CD4-positive, alpha-beta memory T cell (primary cell): ENCODE results near the gene ZNF202. TPM values are rescaled to one million over a fixed set of nuclear protein-coding genes. Genes with fewer than 3 reads are reported as not detected.

ENCODE experiments used
- CTCF ChIA-PET: fragments of 350-600 bp; sonication (Branson Sonifier 250); formaldehyde crosslinking; loops from one replicate; lab custom pipeline; 2021; ENCODE audit warnings: inconsistent platforms; ENCODE audit not compliant: partially characterized antibody; lab: Charles Lee
- POLR2A ChIA-PET: fragments of 350-600 bp; sonication (Branson Sonifier 250); formaldehyde crosslinking; loops from one replicate; lab custom pipeline; 2021; ENCODE audit not compliant: partially characterized antibody; lab: Charles Lee
- DNase-seq, 5 donors: peaks; one replicate each; pipeline versions ENCODE4 v3.0.0 to v3.0.0-alpha.2; 2020 to 2022; ENCODE audit warnings: mixed read lengths in 1 of 5
- H3K27ac ChIP-seq: one replicate; pipeline ENCODE4 v1.7.0; 2013; ENCODE audit warnings: low read depth, low read length
- H3K27me3 ChIP-seq: 2 replicates; pipeline ENCODE4 v1.7.0; 2013; ENCODE audit warnings: mild to moderate bottlenecking, low read length, moderate library complexity; ENCODE audit not compliant: insufficient read depth
- H3K36me3 ChIP-seq: 2 replicates; pipeline ENCODE4 v1.7.0; 2013; ENCODE audit warnings: mild to moderate bottlenecking, low read length, moderate library complexity; ENCODE audit not compliant: insufficient read depth
- H3K4me1 ChIP-seq: 2 replicates; pipeline ENCODE4 v1.7.0; 2013; ENCODE audit warnings: mild to moderate bottlenecking, low read length, moderate library complexity; ENCODE audit not compliant: insufficient read depth
- H3K4me3 ChIP-seq, 2 donors: one replicate each; pipeline ENCODE4 v1.7.0; 2013; ENCODE audit warnings: low read length in 2 of 2, mild to moderate bottlenecking in 1 of 2
- H3K9me3 ChIP-seq, 2 donors: one replicate each; pipeline ENCODE4 v1.7.0; 2013; ENCODE audit warnings: low read length in 2 of 2, control low read depth in 1 of 2; ENCODE audit not compliant: control insufficient read depth in 1 of 2
- H3K27ac Mint-ChIP-seq, 7 donors: one replicate each; pipeline ENCODE4 v1.8.0; 2020 to 2021; ENCODE audit warnings: mixed read lengths in 7 of 7, mild to moderate bottlenecking in 6 of 7, inconsistent platforms in 3 of 7, moderate library complexity in 3 of 7
- H3K27me3 Mint-ChIP-seq, 2 donors: one replicate each; pipeline ENCODE4 v1.8.0; 2020 to 2021; ENCODE audit warnings: mixed read lengths in 2 of 2
- H3K36me3 Mint-ChIP-seq, 2 donors: one replicate each; pipeline ENCODE4 v1.8.0; 2020 to 2021; ENCODE audit warnings: mixed read lengths in 2 of 2, inconsistent platforms in 1 of 2, mild to moderate bottlenecking in 1 of 2
- H3K4me1 Mint-ChIP-seq, 4 donors: one replicate each; pipeline ENCODE4 v1.8.0; 2020 to 2021; ENCODE audit warnings: mixed read lengths in 4 of 4, mild to moderate bottlenecking in 1 of 4
- H3K4me3 Mint-ChIP-seq, 8 donors: one replicate each; pipeline ENCODE4 v1.8.0; 2020 to 2021; ENCODE audit warnings: mixed read lengths in 8 of 8, mild to moderate bottlenecking in 7 of 8, moderate library complexity in 6 of 8, inconsistent platforms in 3 of 8
- H3K9me3 Mint-ChIP-seq, 8 donors: one replicate each; pipeline ENCODE4 v1.8.0; 2020 to 2021; ENCODE audit warnings: mixed read lengths in 8 of 8, mild to moderate bottlenecking in 5 of 8, inconsistent platforms in 3 of 8, moderate library complexity in 1 of 8
- intact Hi-C: fragments of 100-400 bp; cut with micrococcal nuclease; formaldehyde crosslinking; loops from one replicate; pipeline ENCODE4 v1.15.1; 2023
- polyA plus RNA-seq, 2 donors: library from polyadenylated mRNA; unstranded; fragments of 300-500 nt; fragmentation: Illumina TruSeq; gene quantifications; one replicate each; pipeline ENCODE4 v1.2.3, GENCODE V29; 2021
- total RNA-seq, 2 experiments: library from RNA; stranded (reverse); gene quantifications; one replicate each; pipeline ENCODE4 v1.2.3, GENCODE V29; 2021

Gene ZNF202
- total and polyA plus RNA-seq, 4 experiments from 2014 or later, result 1.9 to 21.6 (median 13.0) TPM

DNA sequence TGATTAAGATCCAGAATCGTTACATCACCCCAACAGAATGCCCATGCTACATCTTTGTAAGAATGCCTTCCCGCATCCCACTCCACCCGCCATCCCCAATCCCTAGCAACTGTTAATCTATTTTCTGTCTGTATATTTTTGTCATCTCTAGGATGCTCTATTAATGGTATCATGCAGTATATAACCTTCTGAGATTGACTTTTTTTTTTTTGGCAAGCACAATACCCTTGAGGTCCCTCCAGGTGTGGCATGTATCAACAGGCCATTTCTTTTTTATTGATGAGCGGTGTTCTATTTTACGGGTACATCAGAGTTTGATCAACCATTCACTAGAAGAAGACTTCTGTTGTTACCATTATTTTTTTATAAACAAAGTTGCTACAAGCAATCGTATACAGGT lies 56.9 kb downstream of the ZNF202 start:
- peaks cover 9 to 12% of the 10 kb centered on the region in 2 donors for H3K27me3 Mint-ChIP-seq
- peaks cover 6 to 9% (median 8%) of the 10 kb centered on the region in 4 donors for H3K4me1 Mint-ChIP-seq
- Histone ChIP-seq H3K27me3 (peaks cover 5% of the 10 kb centered on the region), H3K36me3 (no peaks in the 10 kb centered on the region), H3K4me3 (no peak overlapping the region), H3K27ac (no peak overlapping the region), H3K4me1 (peaks cover 5% of the 10 kb centered on the region), H3K9me3 (no peaks in the 10 kb centered on the region)
- POLR2A ChIA-PET, result no interaction called here
- no peaks in the 10 kb centered on the region for H3K36me3 Mint-ChIP-seq
- H3K9me3 Mint-ChIP-seq, result no peaks in the 10 kb centered on the region
- no peak for DNase-seq
- intact Hi-C loops, result no loop called here
- H3K27ac Mint-ChIP-seq, result peak overlapping the region in 1 of 7 donors; percentile 7
- no peak overlapping the region for H3K4me3 Mint-ChIP-seq
- CTCF ChIA-PET, result interaction anchor here (2.6 kb wide), 1 partner anchor 27 kb away, joined by 9 read pairs; no protein-coding TSS in a partner anchor

DNA sequence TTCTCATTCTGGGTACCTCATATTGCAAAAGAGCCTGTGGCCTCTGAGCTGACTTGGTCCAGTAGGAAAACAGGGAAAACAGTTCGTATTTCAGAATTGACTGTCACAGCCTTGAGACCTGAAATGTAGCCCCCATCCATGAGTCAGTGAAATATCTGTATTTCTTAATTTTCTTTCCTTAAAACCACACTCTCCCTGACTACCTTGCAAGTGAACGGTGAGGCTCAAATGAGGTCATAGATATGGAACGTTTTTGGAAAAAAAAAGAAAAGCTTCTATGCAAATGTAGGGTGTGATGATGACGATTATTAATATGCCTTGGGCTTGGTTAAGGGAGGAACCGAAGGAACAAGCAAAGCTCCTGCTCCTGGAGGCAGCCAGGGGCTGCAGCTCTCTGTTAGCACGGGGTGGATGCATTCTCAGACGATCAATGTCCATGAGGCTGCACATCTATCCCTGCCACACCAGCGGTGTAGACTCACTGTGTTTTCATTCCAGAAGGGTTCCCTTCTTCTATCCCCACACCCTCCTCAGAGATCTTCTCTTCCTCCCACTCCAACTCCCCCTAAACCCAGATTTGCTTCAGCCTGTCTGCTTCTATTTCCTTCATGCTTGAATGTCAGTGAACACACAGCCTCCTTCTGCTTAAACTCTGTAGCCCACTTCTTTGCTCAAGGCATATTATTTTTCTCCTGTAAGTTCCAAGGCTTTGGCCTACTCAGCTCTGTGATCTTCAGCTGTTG lies 57.9 kb downstream of the ZNF202 start:
- Mint-ChIP-seq H3K4me1 (peaks cover 6 to 9% (median 8%) of the 10 kb centered on the region in 4 donors), H3K36me3 (no peaks in the 10 kb centered on the region), H3K27ac (peak overlapping the region in 1 of 7 donors; percentile 25), H3K4me3 (no peak overlapping the region), H3K9me3 (no peaks in the 10 kb centered on the region), H3K27me3 (peaks cover 6 to 9% of the 10 kb centered on the region in 2 donors)
- ChIA-PET CTCF (no interaction called here), POLR2A (no interaction called here)
- H3K4me1 ChIP-seq, result peaks cover 5% of the 10 kb centered on the region
- no peak overlapping the region for H3K27ac ChIP-seq
- intact Hi-C loops, result no loop called here
- H3K27me3 ChIP-seq, result no peaks in the 10 kb centered on the region
- H3K36me3 ChIP-seq, result no peaks in the 10 kb centered on the region
- no peak overlapping the region for H3K4me3 ChIP-seq
- DNase-seq, result no peak
- H3K9me3 ChIP-seq, result no peaks in the 10 kb centered on the region

DNA sequence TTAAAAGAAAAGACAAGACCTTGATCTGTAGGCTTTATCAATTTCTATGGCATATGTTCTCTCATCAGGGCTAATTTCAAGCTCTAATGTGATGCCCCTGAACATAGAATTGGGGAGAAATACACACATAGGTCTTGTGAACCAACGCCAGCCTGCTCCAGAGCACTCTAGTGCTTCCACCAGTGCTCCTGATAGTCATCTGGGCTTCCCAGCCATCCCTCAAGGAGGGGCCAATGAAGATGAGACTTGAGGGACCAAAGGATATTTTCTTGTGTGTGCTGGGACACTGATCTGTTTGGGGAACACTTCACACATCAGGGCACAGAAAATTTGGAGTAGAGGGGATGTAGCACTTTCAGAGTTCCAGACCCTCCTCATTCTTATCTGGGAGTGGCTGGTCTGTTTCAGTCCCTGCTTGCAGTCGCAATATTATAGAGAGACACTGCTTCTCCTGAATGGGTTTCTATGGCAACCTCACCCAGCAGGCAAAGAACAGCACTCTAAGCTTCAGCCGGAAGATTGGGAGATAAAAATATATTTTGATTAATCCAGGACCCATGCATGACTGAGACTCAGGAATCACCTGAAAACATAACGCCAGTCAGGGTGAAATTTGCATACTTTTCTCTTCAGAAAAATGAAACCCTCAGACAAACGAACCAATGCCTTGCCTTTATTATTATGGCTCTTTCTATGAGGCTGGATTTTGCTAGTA lies 58.6 kb downstream of the ZNF202 start:
- no peaks in the 10 kb centered on the region for H3K36me3 ChIP-seq
- no peak for DNase-seq
- no peak overlapping the region for H3K27ac ChIP-seq
- H3K9me3 ChIP-seq, result no peaks in the 10 kb centered on the region
- CTCF ChIA-PET, result no interaction called here
- no peaks in the 10 kb centered on the region for H3K27me3 ChIP-seq
- intact Hi-C loops, result no loop called here
- H3K27ac Mint-ChIP-seq, result no peak overlapping the region
- H3K4me1 ChIP-seq, result peaks cover 5% of the 10 kb centered on the region
- peaks cover 6 to 9% (median 8%) of the 10 kb centered on the region in 4 donors for H3K4me1 Mint-ChIP-seq
- POLR2A ChIA-PET, result no interaction called here
- H3K9me3 Mint-ChIP-seq, result peaks cover 0 to under 1% (median 0%) of the 10 kb centered on the region in 8 donors
- H3K27me3 Mint-ChIP-seq, result peaks cover 5 to 11% of the 10 kb centered on the region in 2 donors
- H3K4me3 ChIP-seq, result no peak overlapping the region
- H3K4me3 Mint-ChIP-seq, result no peak overlapping the region
- no peaks in the 10 kb centered on the region for H3K36me3 Mint-ChIP-seq

DNA sequence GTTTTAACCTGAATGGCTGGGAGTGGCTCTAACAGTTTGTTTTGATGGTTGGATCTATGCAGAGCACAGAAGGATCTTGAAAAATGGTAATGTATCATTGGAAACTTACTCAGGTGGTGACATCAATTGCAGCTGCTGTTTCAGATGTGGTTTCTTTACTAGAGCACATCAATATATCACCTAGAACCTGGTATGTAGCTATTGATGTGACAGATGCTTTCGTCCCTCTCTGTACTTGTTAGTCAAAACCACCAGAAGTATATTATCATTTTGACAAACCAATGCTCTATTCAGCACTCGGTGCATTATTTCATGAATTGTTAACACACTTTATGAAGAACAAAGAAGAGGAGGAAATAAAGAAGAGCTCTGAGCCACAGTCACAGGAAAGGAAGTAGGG lies 60.4 kb downstream of the ZNF202 start:
- DNase-seq, result peak; percentile 34 to 67 (median 47)
- peaks cover 5% of the 10 kb centered on the region for H3K4me1 ChIP-seq

DNA sequence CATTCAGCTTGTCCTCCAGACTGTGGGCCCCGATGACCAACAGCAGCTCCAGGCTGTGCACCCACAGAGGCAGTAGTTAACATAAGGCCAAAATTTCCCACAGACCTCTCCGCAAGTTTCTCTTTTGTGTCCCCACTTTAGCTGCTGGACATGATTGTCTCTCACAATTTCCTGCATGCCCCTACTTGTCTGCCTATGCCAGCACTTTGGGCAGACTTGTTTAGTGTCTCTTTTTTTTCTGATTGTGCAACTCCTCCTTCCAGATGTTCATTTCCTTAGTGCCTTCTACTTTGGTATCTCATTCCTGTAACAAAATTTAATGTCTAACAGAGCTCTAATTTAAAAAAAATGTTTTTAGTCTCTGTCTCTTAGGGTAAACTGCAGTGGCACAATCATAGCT lies 63.2 kb downstream of the ZNF202 start:
- POLR2A ChIA-PET, result no interaction called here
- H3K27ac Mint-ChIP-seq, result peak overlapping the region in 1 of 7 donors; percentile 29

More for the DNA sequence above, 60.4 kb downstream of the ZNF202 start:
- no peak overlapping the region for H3K27ac ChIP-seq
- peak overlapping the region in 3 of 7 donors; percentile 13 to 52 (median 33) for H3K27ac Mint-ChIP-seq
- ChIA-PET CTCF (no interaction called here), POLR2A (no interaction called here)
- H3K27me3 ChIP-seq, result no peaks in the 10 kb centered on the region
- H3K36me3 Mint-ChIP-seq, result no peaks in the 10 kb centered on the region
- peak overlapping the region in 1 of 8 donors; percentile 11 for H3K4me3 Mint-ChIP-seq
- peaks cover 6 to 9% (median 8%) of the 10 kb centered on the region in 4 donors for H3K4me1 Mint-ChIP-seq
- no peak overlapping the region for H3K4me3 ChIP-seq
- peaks cover 6 to 13% of the 10 kb centered on the region in 2 donors for H3K27me3 Mint-ChIP-seq
- intact Hi-C loops, result no loop called here
- no peaks in the 10 kb centered on the region for H3K36me3 ChIP-seq
- H3K9me3 ChIP-seq, result no peaks in the 10 kb centered on the region
- peaks cover 0 to 2% (median 0%) of the 10 kb centered on the region in 8 donors for H3K9me3 Mint-ChIP-seq

DNA sequence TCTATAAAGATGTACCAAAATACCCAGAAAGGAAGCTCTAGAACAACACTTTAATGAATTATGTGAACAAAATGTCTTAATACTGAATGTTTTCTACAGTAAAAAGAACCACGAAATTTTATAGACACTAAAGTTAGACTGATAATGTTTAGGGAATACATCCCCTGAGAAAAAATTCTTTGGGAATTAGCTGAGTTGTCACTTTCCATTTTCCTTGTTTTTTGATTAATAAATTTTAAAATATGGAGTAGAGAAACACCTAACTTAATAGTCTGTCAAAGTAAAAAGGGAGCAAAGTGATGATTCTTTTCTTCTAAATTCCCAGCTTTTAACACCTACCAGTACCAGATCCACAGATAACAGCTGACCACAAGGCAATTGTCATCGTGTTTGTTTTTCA lies 64.0 kb downstream of the ZNF202 start:
- Histone ChIP-seq H3K36me3 (no peaks in the 10 kb centered on the region), H3K4me1 (peaks cover 5% of the 10 kb centered on the region), H3K27me3 (no peaks in the 10 kb centered on the region), H3K9me3 (no peaks in the 10 kb centered on the region), H3K4me3 (no peak overlapping the region), H3K27ac (no peak overlapping the region)
- no peak for DNase-seq
- Mint-ChIP-seq H3K27me3 (peaks cover 8 to 19% of the 10 kb centered on the region in 2 donors), H3K27ac (no peak overlapping the region), H3K9me3 (peaks cover 0 to 2% (median 0%) of the 10 kb centered on the region in 8 donors), H3K4me3 (no peak overlapping the region), H3K4me1 (peaks cover 6 to 9% (median 8%) of the 10 kb centered on the region in 4 donors), H3K36me3 (no peaks in the 10 kb centered on the region)
- intact Hi-C loops, result no loop called here
- ChIA-PET POLR2A (no interaction called here), CTCF (no interaction called here)

More for the DNA sequence above, 63.2 kb downstream of the ZNF202 start:
- Histone ChIP-seq H3K4me3 (no peak overlapping the region), H3K27me3 (no peaks in the 10 kb centered on the region), H3K9me3 (no peaks in the 10 kb centered on the region), H3K27ac (no peak overlapping the region), H3K4me1 (peaks cover 5% of the 10 kb centered on the region), H3K36me3 (no peaks in the 10 kb centered on the region)
- H3K27me3 Mint-ChIP-seq, result peaks cover 8 to 23% of the 10 kb centered on the region in 2 donors
- H3K9me3 Mint-ChIP-seq, result peaks cover 0 to 2% (median 0%) of the 10 kb centered on the region in 8 donors
- intact Hi-C loops, result no loop called here
- peaks cover 6 to 9% (median 8%) of the 10 kb centered on the region in 4 donors for H3K4me1 Mint-ChIP-seq
- CTCF ChIA-PET, result no interaction called here
- no peaks in the 10 kb centered on the region for H3K36me3 Mint-ChIP-seq
- no peak overlapping the region for H3K4me3 Mint-ChIP-seq
- DNase-seq, result no peak

DNA sequence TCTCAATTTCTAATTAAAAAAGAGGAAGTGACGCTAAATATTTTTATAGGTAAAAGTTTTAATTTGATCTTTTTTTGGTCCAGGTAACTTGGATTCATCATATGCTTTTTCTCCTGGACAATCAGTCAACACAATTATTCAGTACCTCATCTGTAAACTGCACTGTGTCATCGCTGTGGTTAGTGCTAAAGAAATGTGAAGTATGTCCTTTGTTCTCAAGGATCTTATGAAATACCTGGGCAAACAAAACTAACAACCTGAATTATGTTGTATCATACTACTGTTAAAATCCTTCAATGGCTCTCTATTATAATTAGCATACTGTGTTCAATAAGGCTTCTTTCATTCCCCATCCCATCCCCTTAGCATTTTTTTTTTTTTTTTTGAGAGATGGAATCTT lies 67.2 kb downstream of the ZNF202 start:
- no peak overlapping the region for H3K4me3 Mint-ChIP-seq
- no peaks in the 10 kb centered on the region for H3K9me3 ChIP-seq
- ChIA-PET POLR2A (no interaction called here), CTCF (no interaction called here)
- H3K27ac ChIP-seq, result no peak overlapping the region
- no peak for DNase-seq
- H3K4me1 Mint-ChIP-seq, result no peaks in the 10 kb centered on the region
- H3K9me3 Mint-ChIP-seq, result peaks cover 0 to 2% (median 0%) of the 10 kb centered on the region in 8 donors
- intact Hi-C loops, result no loop called here
- peaks cover 9 to 22% of the 10 kb centered on the region in 2 donors for H3K27me3 Mint-ChIP-seq
- no peaks in the 10 kb centered on the region for H3K36me3 ChIP-seq
- no peak overlapping the region for H3K4me3 ChIP-seq
- H3K36me3 Mint-ChIP-seq, result no peaks in the 10 kb centered on the region
- no peaks in the 10 kb centered on the region for H3K4me1 ChIP-seq
- no peaks in the 10 kb centered on the region for H3K27me3 ChIP-seq
- H3K27ac Mint-ChIP-seq, result no peak overlapping the region
